HL-60/S4 (cell line): ENCODE results near the gene SPATA20.

Source experiments
- in situ Hi-C: fragments of 300-500 bp; cut with MboI; formaldehyde crosslinking; loops from 2 replicates; pipeline ENCODE4 v1.14.3; 2022; ENCODE audit warnings: low sequenced_read_pairs

The SPATA20 gene

GRCh38 chr17:50519141-50519834 is 27.7 kb upstream of the SPATA20 start:
- in situ Hi-C loops: no loop called here

DNA sequence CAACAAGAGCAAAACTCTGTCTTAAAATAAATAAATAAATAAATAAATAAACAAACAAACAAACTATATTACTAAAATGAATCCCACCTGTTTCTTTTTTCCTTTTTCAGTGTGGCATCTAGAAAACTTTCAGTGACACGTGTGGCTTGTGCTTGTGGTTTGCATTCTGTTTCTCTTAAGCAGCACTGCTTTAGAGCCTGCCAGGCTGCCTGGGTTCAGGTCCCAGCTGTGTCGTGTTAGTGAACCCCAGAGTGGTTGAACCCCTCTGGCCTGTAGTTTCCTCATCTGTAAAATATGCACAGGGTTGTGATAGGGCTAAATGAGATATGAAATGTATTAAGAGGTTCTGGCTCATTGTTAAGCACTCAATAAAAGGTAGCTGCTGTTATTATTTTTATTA is 26.5 kb upstream of the SPATA20 start:
- in situ Hi-C loops: no loop called here

- in situ Hi-C loops: no loop called here
Observed at GRCh38 chr17:50521514-50521913, 25.5 kb upstream of the SPATA20 start.

- in situ Hi-C loops: no loop called here
Observed at GRCh38 chr17:50522766-50523165, 24.2 kb upstream of the SPATA20 start.

GRCh38 chr17:50523208-50523607 is 23.8 kb upstream of the SPATA20 start:
- in situ Hi-C loops: no loop called here

GRCh38 chr17:50524838-50525237 is 22.1 kb upstream of the SPATA20 start:
- in situ Hi-C loops: no loop called here

- in situ Hi-C loops: no loop called here
Observed at GRCh38 chr17:50527155-50527762, 19.7 kb upstream of the SPATA20 start.

GRCh38 chr17:50527949-50528474 is 19.0 kb upstream of the SPATA20 start:
- in situ Hi-C loops: no loop called here

GRCh38 chr17:50529849-50530248 is 17.1 kb upstream of the SPATA20 start:
- in situ Hi-C loops: no loop called here

DNA sequence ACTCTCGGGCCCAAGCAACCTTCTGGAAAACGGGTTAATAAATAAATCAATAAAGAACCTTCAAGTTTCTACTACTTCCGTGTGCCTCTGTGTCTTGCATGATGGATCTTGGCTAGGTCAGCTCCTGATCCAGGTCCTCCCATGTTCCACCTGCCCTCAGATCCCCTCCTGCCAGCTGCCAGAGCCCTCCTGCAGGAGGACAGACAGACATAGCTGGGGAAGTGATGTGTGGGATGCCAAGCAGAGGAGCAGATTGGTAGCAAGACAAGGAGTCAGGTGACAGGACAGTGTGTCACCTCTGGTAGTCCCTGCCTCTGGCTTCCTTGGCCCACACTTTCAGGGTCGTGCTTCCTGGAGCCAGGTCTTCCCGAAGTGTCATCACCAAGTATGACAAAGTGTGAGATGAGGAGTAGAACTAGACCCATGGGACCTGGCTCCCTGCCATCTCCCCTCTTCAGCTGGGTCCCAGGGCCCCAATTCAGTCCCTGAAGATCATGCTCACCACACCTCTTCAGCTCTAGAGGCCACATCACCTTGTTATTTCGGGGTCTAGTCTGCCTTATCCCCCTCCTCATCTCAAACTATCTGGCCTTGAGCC is 15.4 kb upstream of the SPATA20 start:
- in situ Hi-C loops: no loop called here

- in situ Hi-C loops: no loop called here
Observed at GRCh38 chr17:50532452-50533024, 14.4 kb upstream of the SPATA20 start, which contains the start of gene EPN3. Gene EPN3 (plus strand): TSS chr17:50532735. CDS start chr17:50536557, 3,822 bp downstream.

DNA sequence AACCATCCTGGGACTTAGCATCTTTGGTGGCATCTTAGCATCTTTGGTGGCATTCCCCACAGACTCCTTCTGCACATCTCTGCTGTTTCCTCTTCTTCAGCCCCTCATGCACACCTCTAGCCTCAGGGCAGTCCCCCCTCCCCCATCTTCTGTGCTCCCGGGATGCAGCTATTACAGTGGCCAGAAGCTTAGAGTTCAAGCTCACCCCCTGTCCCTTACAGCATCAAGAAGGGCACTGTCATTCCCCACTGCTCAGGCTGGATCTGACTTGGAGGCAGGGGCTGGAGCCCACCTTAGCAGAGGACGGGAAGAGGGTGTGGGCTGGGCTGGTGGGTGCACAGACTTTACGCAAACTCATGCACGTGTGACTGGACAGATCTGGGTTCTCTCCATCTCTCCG is 13.8 kb upstream of the SPATA20 start:
- in situ Hi-C loops: no loop called here

- in situ Hi-C loops: no loop called here
Observed at GRCh38 chr17:50533720-50534148, 13.2 kb upstream of the SPATA20 start.

DNA sequence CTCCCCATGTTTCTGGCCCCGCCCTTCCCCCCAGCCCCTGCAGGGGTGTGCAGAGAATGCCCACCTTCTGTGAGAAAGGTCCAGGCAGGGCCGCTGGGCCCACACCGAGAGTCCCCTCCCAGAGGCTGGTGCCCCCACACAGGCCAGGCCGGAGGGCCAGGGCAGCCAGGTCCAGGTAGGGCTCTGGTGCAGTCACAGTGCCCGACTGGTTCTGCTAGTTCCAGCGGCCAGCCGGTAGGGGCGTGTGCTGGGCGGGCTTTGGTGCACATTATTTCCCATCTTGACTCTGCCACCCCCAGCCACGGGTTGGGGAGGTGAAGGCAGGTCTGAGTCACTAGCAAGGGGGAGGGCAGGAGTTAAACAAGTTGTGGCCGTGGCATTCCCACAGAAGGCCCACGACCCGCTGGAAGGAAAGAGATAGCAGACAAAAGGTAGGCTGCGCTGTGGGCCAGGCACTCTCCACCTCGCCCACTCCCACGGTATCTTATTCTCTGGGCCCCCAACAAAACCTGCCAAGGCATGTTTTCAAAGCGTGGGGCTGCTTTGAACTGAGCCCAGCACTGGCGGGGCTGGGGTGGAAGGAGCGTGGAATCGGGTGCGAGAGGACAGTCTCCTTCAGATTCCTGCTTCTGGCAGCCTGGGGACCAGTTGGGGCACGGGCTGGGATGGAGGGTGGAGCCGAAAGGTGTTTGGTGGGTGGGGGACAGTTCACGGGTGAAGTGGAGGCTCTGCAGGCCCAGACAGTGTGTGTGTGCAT is 12.6 kb upstream of the SPATA20 start:
- in situ Hi-C loops: no loop called here

GRCh38 chr17:50534979-50535326 is 12.0 kb upstream of the SPATA20 start:
- in situ Hi-C loops: no loop called here

DNA sequence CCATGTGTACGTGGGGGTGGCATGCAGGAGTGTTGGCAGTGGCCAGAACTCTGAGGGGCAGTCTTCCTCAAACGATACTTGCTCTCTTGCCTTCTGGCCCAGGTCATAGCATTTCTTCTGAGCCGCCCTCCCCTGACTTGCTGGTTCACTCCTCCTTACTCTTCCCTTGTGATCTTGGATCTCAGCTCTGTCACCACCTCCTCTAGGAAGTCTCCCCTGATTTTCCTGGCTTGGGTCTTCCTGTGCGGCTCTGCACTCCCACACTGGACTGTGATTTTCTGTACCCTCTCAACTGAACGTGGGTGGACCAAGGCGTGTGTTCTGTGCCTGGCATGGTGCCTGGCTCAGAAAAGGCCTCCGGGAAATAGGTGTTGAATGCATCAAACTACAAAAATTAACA is 11.6 kb upstream of the SPATA20 start:
- in situ Hi-C loops: no loop called here

- in situ Hi-C loops: no loop called here
Observed at GRCh38 chr17:50536683-50537646, 10.0 kb upstream of the SPATA20 start.

- in situ Hi-C loops: no loop called here
Observed at GRCh38 chr17:50537721-50538548, 9.0 kb upstream of the SPATA20 start.
